SK-N-SH (cell line): ENCODE measurements around the gene GPER1.

ENCODE experiments used
- CHD2 ChIP-seq: fragments of 150-350 bp; IDR thresholded peaks from 2 replicates; pipeline ENCODE4 v1.6.1; 2018; ENCODE audit warnings: low read length; ENCODE audit not compliant: partially characterized antibody
- CTCF ChIP-seq: fragments of 200-600 bp; sonication (generic); IDR thresholded peaks from 2 replicates; pipeline ENCODE4 v1.6.1; 2017; ENCODE audit warnings: antibody characterized with exemption, mild to moderate bottlenecking, moderate library complexity
- ELF1 ChIP-seq: IDR thresholded peaks from 2 replicates; pipeline ENCODE4 v1.4.0; 2012
- EZH2phosphoT487 ChIP-seq: fragments of 200-600 bp; sonication (generic); IDR thresholded peaks from 2 replicates; pipeline ENCODE4 v1.6.1; 2017; ENCODE audit warnings: low read depth, mixed run types, mild to moderate bottlenecking, antibody characterized with exemption, moderate library complexity, borderline replicate concordance
- GABPA ChIP-seq: IDR thresholded peaks from 2 replicates; pipeline ENCODE4 v1.4.0; 2012; ENCODE audit warnings: low read depth, mild to moderate bottlenecking
- POLR2AphosphoS5 ChIP-seq: IDR thresholded peaks from 2 replicates; pipeline ENCODE4 v1.6.1; 2012; ENCODE audit warnings: low read depth, low read length
- RAD21 ChIP-seq: IDR thresholded peaks from 2 replicates; pipeline ENCODE4 v1.6.1; 2012; ENCODE audit warnings: mild to moderate bottlenecking, low read length
- RFX5 ChIP-seq: IDR thresholded peaks from 2 replicates; pipeline ENCODE4 v1.6.1; 2012; ENCODE audit warnings: mild to moderate bottlenecking, improper control_type of control experiment, low read length
- SMC3 ChIP-seq: IDR thresholded peaks from 2 replicates; pipeline ENCODE4 v1.6.1; 2012; ENCODE audit warnings: low read depth, low read length, improper control_type of control experiment
- TCF12 ChIP-seq: IDR thresholded peaks from 2 replicates; pipeline ENCODE4 v1.4.0; 2012
- USF2 ChIP-seq: fragments of 150-350 bp; IDR thresholded peaks from 2 replicates; pipeline ENCODE4 v1.6.1; 2017; ENCODE audit warnings: antibody characterized with exemption, low read length, low read depth, borderline replicate concordance
- ZBTB33 ChIP-seq: IDR thresholded peaks from 2 replicates; pipeline ENCODE4 v1.4.0; 2012; ENCODE audit warnings: low read depth, borderline replicate concordance

GRCh38 chr7:1070544-1071011, 17.3 kb upstream of the GPER1 start:
- TF ChIP-seq EZH2phosphoT487, result no peak
- TF ChIP-seq SMC3, result no peak
- no peak for TF ChIP-seq RAD21
- no peak for TF ChIP-seq CTCF
- no peak for TF ChIP-seq GABPA
- TF ChIP-seq RFX5, result no peak
- TF ChIP-seq POLR2AphosphoS5, result no peak
- TF ChIP-seq ZBTB33, result no peak
- no peak for TF ChIP-seq USF2
- no peak for TF ChIP-seq ELF1
- TF ChIP-seq CHD2, result no peak
- no peak for TF ChIP-seq TCF12
